ENCODE results near the gene ALKBH6.
A peak's percentile ranks its signal among the peaks of the same experiment; 100 is the strongest.

Gene ALKBH6

GRCh38 chr19:35963514-35963913 is 50.5 kb downstream of the ALKBH6 start:
- Histone ChIP-seq H3K4me3 (ENCODE audit: low read depth in 1 of 2, low read length in 1 of 2) (no peak overlapping the region), H3K27me3 (peaks cover 80% of the 10 kb centered on the region), H3K4me1 (ENCODE audit: control insufficient read depth in 1 of 2, insufficient read depth in 1 of 2, low read depth in 1 of 2, low read length in 1 of 2) (peaks cover 13 to 14% of the 10 kb centered on the region in 2 experiments), H3K9me3 (no peaks in the 10 kb centered on the region), H3K27ac (no peak overlapping the region), H3K36me3 (no peaks in the 10 kb centered on the region)
- no peak for TF ChIP-seq CTCF (IDR thresholded peaks at IDR 0.05)

- Histone ChIP-seq H3K4me1 (ENCODE audit: control insufficient read depth in 1 of 2, insufficient read depth in 1 of 2, low read depth in 1 of 2, low read length in 1 of 2) (peaks cover 42 to 43% of the 10 kb centered on the region in 2 experiments), H3K4me3 (ENCODE audit: low read depth in 1 of 2, low read length in 1 of 2) (no peak overlapping the region), H3K27me3 (peaks cover 74% of the 10 kb centered on the region), H3K9me3 (no peaks in the 10 kb centered on the region), H3K27ac (no peak overlapping the region), H3K36me3 (no peaks in the 10 kb centered on the region)
- no peak for TF ChIP-seq CTCF (IDR thresholded peaks at IDR 0.05)
Observed at GRCh38 chr19:35960432-35960972, 53.5 kb downstream of the ALKBH6 start.

- peaks cover 69% of the 10 kb centered on the region for H3K27me3 ChIP-seq
- no peaks in the 10 kb centered on the region for H3K36me3 ChIP-seq
Observed at GRCh38 chr19:35959968-35960320, 54.1 kb downstream of the ALKBH6 start.

More at GRCh38 chr19:35959968-35960320, 54.1 kb downstream of the ALKBH6 start:
- H3K9me3 ChIP-seq = no peaks in the 10 kb centered on the region
- TF ChIP-seq CTCF (IDR thresholded peaks at IDR 0.05) = no peak
- no peak overlapping the region for H3K27ac ChIP-seq
- peaks cover 47 to 49% of the 10 kb centered on the region in 2 experiments for H3K4me1 ChIP-seq (ENCODE audit: control insufficient read depth in 1 of 2, insufficient read depth in 1 of 2, low read depth in 1 of 2, low read length in 1 of 2)
- H3K4me3 ChIP-seq (ENCODE audit: low read depth in 1 of 2, low read length in 1 of 2) = peak overlapping the region in 1 of 2 experiments; percentile 58
